KOPT-K1 (cell line): ENCODE data around the gene GPATCH3.

ENCODE experiments used
- H3K27ac ChIP-seq: fragments of 200-600 bp; sonication (generic); 2 replicates; pipeline ENCODE4 v1.5.1; 2016; ENCODE audit warnings: antibody characterized with exemption, mild to moderate bottlenecking, low read depth, low read length; ENCODE audit not compliant: poor library complexity, severe bottlenecking
- H3K36me3 ChIP-seq: fragments of 200-600 bp; sonication (generic); 2 replicates; pipeline ENCODE4 v1.5.1; 2017; ENCODE audit warnings: antibody characterized with exemption, mild to moderate bottlenecking, low read length, moderate library complexity; ENCODE audit not compliant: insufficient read depth
- H3K9me3 ChIP-seq: fragments of 200-600 bp; sonication (generic); 2 replicates; pipeline ENCODE4 v1.5.1; 2017; ENCODE audit warnings: antibody characterized with exemption, low read length, mild to moderate bottlenecking; ENCODE audit not compliant: insufficient read depth, poor library complexity, severe bottlenecking

The GPATCH3 gene

GRCh38 chr1:26922431-26922729 lies 22.1 kb upstream of the GPATCH3 start:
- Histone ChIP-seq H3K9me3 (no peaks in the 10 kb centered on the region), H3K27ac (peak overlapping the region; percentile 82), H3K36me3 (peaks cover 37% of the 10 kb centered on the region)

GRCh38 chr1:26921540-26922430 lies 21.5 kb upstream of the GPATCH3 start, which contains the start of gene NUDC:
TSS of gene NUDC (plus strand) at chr1:26921743. CDS start at chr1:26921849, 106 bp downstream.
- H3K36me3 ChIP-seq: peaks cover 31% of the 10 kb centered on the region
- H3K9me3 ChIP-seq: no peaks in the 10 kb centered on the region
- peak within 1 kb of the TSS; percentile 82 for H3K27ac ChIP-seq

GRCh38 chr1:26921126-26921539 lies 20.9 kb upstream of the GPATCH3 start:
- peaks cover 24% of the 10 kb centered on the region for H3K36me3 ChIP-seq
- H3K27ac ChIP-seq: peak overlapping the region; percentile 82
- H3K9me3 ChIP-seq: no peaks in the 10 kb centered on the region

GRCh38 chr1:26915204-26915842 lies 15.1 kb upstream of the GPATCH3 start:
- Histone ChIP-seq H3K27ac (no peak overlapping the region), H3K9me3 (no peaks in the 10 kb centered on the region), H3K36me3 (no peaks in the 10 kb centered on the region)

GRCh38 chr1:26913754-26914619 lies 13.7 kb upstream of the GPATCH3 start, which contains the start of gene NR0B2:
TSS of gene NR0B2 (minus strand) at chr1:26913975. CDS start at chr1:26913940, 35 bp downstream.
- H3K9me3 ChIP-seq: no peaks in the 10 kb centered on the region
- no peak within 1 kb of the TSS for H3K27ac ChIP-seq
- no peaks in the 10 kb centered on the region for H3K36me3 ChIP-seq

GRCh38 chr1:26913389-26913753 lies 13.1 kb upstream of the GPATCH3 start:
- Histone ChIP-seq H3K9me3 (no peaks in the 10 kb centered on the region), H3K36me3 (no peaks in the 10 kb centered on the region), H3K27ac (no peak overlapping the region)

GRCh38 chr1:26912147-26912490 lies 11.9 kb upstream of the GPATCH3 start:
- no peaks in the 10 kb centered on the region for H3K36me3 ChIP-seq
- H3K9me3 ChIP-seq: no peaks in the 10 kb centered on the region
- H3K27ac ChIP-seq: no peak overlapping the region

GRCh38 chr1:26911399-26912146 lies 11.3 kb upstream of the GPATCH3 start:
- Histone ChIP-seq H3K36me3 (no peaks in the 10 kb centered on the region), H3K27ac (no peak overlapping the region), H3K9me3 (no peaks in the 10 kb centered on the region)

GRCh38 chr1:26910343-26911160 lies 10.3 kb upstream of the GPATCH3 start:
- H3K36me3 ChIP-seq: no peaks in the 10 kb centered on the region
- no peak overlapping the region for H3K27ac ChIP-seq

GRCh38 chr1:26909951-26910342 lies 9.7 kb upstream of the GPATCH3 start:
- no peaks in the 10 kb centered on the region for H3K36me3 ChIP-seq
- no peak overlapping the region for H3K27ac ChIP-seq
- H3K9me3 ChIP-seq: no peaks in the 10 kb centered on the region

More at GRCh38 chr1:26910343-26911160, 10.3 kb upstream of the GPATCH3 start:
- H3K9me3 ChIP-seq: no peaks in the 10 kb centered on the region

GRCh38 chr1:26907071-26907917 lies 7.0 kb upstream of the GPATCH3 start:
- Histone ChIP-seq H3K36me3 (no peaks in the 10 kb centered on the region), H3K9me3 (no peaks in the 10 kb centered on the region), H3K27ac (no peak overlapping the region)

- Histone ChIP-seq H3K9me3 (no peaks in the 10 kb centered on the region), H3K27ac (peak overlapping the region; percentile 70), H3K36me3 (peaks cover 19% of the 10 kb centered on the region; the same call in 1 of the 2 replicates)
These were observed 696 bp upstream of the GPATCH3 start for GRCh38 chr1:26900815-26901511.

GRCh38 chr1:26897351-26897750 lies 2.9 kb downstream of the GPATCH3 start:
- Histone ChIP-seq H3K36me3 (peaks cover 53% of the 10 kb centered on the region), H3K27ac (no peak overlapping the region)

More at GRCh38 chr1:26897351-26897750, 2.9 kb downstream of the GPATCH3 start:
- no peaks in the 10 kb centered on the region for H3K9me3 ChIP-seq
